DMS153 (cell line): Measurements from ENCODE around the gene CKLF.
"Not testable (repeated sequence)": the region's sequence is repeated elsewhere in the genome, so short reads cannot be mapped to it uniquely, and the experiment has no call there.

ENCODE experiments used
- DNase-seq: peaks from one replicate; lab custom pipeline; 2025; lab: John Stamatoyannopoulos, UW

CKLF gene

DNA sequence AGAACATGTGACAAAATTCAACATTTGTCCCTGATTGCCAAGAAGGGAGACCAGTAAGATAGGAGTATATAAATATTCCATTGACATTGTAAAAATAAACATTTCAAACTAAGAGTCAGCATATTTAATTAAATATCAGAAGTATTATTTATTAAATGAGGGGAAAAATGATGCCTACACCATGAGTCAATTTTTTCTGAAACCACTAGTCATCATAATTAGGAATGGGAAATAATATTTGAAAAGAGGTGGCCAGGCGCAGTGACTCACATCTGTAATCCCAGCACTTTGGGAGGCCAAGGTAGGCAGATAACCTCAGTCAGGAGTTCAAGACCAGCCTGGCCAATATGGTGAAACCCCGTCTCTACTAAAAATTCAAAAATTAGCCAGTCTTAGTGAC is 16.0 kb downstream of the CKLF start:
- DNase-seq = no peak

GRCh38 chr16:66569131-66569530 is 16.8 kb downstream of the CKLF start:
- DNase-seq = no peak

GRCh38 chr16:66569827-66570405 is 17.5 kb downstream of the CKLF start:
- DNase-seq = no peak

DNA sequence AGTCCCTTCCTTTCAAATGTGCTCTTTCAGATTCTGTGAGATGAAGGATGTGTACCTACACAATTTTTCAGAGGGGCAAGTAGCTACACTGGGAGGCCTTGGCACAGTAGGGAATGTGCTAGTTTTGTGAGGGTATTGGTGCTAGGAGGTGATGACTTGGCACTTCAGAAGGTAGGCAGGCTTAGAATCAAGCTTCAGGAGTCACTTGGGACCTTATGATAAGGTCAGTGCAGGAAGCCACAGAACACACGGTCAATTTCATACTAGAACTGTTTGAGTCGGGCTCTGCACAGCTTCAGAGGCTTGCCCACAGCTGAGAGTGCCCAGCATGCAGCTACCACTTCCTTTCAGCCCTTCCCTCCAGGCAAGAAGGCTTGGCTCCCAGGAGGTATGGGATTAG is 20.0 kb downstream of the CKLF start:
- DNase-seq = no peak

DNA sequence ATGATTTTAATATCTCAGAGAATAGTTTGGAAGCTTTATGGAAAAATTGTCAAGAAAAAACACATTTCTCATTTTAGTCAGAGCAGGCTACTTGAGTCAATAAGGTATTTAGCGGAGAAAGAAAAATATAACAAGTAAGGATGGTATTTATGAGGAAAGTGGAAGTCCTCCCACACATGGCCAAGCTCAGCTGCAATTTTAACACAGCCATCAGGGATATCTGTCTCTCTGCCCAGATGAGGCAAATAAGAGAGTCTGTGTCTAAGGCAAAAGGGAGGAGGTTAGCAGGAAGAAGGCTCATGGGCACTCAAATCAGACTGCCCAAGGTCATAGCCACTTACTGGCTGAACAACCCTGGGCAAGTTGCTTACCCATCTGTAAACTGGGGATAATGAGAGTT is 21.7 kb downstream of the CKLF start:
- DNase-seq = no peak

DNA sequence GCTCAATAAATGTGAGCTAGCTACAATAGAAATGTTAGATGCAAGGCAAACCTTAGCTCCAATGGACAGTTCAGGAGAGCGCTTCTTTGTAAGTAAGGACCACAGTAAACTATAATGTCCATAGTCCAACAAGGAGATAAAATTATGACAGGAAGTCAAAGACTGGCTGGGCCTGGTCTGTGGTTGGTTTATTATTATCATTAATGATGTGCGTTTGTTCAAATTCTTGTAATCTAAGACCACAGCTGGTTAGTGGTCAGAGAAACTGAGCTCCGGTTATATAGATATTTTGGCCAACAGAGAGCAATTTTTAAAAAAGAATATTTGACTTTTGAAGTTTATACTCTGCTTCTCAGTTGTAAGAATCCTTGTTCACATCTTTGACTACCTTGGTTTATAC is 22.2 kb downstream of the CKLF start:
- DNase-seq = no peak

- no peak for DNase-seq
Observed at GRCh38 chr16:66575060-66575459, 22.7 kb downstream of the CKLF start.

DNA sequence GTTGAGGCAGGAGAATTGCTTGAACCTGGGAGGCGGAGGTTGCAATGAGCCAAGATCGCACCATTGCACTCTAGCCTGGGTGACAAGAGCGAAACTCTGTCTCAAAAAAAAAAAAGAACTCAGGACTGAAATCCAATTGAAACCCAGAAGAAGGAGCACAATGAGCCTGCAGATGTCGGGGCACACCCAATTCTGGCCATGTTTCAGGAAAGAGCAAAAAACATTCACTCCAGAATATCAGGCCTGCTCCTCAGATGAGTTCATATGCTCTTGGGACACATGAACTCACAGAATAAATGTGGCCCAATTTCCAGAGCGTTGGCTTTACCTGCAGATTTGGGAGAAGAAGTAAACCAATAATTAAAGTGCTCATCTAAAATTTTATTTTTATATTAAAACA is 23.9 kb downstream of the CKLF start:
- DNase-seq = no peak

- no peak for DNase-seq
Observed at GRCh38 chr16:66578651-66579531, 26.5 kb downstream of the CKLF start, which contains the start of gene CMTM2. Gene CMTM2 (plus strand): TSS chr16:66579463. CDS start chr16:66579608, 145 bp downstream.

GRCh38 chr16:66580605-66581209 is 28.3 kb downstream of the CKLF start:
- DNase-seq = no peak

DNA sequence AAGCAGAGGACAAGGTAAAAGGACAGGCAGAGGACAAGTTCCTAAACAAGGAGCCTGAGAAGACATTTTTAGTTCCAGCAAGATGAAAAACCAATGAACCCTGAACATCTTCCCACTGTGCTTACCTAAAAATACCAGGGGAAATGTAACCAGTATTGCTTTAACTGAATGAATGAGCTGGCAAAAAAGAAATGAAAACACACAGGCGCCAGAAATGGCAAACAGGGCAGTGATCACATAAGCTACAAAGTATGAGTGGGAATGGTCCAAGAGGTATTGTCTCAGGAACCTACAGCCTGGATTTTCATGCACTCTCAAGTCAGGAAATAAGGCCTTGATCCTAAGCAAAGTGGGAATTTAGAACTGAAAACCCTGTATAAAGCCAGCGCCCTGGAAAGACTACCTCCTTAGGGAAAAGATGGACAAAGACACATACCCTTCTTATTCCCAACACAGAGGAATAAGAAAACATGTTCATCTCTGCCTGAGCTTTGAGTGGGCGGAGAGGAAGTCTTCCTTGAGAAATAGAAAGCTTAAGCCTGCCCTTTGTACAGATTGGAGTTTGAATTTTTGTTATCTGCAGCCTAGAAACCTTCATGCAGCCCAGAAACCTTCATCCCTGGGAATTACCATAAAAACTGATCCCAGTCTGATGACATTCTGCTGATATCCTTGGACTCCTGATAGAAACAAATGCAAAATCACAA is 29.0 kb downstream of the CKLF start:
- no peak for DNase-seq

DNA sequence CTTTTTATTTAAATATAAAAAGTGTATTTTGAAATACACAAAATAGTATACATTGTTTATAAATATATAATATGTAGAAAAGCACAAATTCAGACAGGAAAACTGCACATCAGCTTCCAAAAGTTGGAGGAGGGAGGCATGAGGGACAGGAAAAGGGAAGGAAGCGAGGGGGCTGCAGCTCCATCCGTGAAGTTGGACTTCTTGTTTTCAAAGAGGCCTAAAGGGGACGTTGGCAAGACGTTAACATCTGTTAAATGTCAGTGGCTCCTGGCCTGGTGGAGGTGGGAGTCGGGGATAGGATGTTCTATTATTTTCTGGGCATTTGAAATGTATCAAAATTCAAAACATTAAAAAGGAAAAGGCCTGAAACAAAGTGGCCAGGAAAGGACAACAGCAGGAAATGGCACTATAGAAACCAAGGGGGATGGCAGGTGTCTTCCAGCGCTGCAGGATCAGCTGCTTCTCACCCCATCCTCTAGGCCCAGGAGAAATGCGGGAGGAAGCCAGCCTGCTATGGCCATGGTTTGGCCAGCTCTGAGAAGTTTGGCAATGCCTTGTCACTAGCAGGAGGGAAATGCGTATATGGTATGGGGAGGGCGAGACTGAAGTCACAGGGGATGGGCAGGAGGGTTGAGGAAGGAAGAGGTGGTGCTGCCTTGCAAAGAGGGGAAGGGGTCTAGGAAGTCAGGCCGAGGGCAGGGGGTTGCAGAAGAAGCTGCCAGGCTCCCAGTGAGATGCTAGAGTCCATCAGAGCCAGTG is 33.3 kb downstream of the CKLF start:
- no peak for DNase-seq

GRCh38 chr16:66587881-66588600 is 35.7 kb downstream of the CKLF start:
- DNase-seq = no peak

DNA sequence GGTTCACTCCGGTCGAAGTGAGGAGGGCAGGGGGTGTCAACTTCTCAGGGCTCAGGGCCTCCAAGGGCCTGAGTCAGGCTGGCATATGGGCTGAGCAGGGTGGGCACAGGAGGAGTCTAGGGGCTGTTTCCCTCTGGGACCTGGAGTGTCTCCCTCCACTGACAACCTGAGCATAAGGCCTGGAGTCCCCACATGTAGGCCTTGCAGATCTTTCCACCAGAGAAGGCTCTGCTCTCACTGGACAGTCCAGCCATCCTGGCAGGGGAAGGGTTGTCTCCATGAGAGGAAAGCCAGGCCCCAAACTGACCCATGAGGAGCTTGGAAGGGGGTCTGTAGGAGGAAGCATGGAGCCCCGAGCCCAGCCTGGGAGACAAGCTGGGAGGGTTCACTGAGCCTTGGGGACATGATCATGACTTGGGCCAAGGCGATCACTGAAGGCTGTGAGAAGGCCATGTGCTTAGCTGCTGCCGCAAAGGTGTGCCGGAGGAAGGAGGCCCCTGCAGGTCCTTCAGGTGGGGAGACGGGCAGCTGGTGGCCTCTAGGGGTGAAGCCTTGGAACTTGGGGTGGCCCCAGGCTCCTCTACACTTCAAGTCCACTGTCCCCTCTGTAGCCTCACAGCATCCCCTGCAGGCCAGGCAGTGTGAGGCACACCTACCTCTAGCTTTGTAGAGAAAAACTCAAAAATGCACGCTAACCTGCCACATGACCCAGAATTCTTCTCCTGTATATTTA is 36.8 kb downstream of the CKLF start:
- DNase-seq = no peak

GRCh38 chr16:66590322-66590721 is 37.9 kb downstream of the CKLF start:
- DNase-seq = no peak

DNA sequence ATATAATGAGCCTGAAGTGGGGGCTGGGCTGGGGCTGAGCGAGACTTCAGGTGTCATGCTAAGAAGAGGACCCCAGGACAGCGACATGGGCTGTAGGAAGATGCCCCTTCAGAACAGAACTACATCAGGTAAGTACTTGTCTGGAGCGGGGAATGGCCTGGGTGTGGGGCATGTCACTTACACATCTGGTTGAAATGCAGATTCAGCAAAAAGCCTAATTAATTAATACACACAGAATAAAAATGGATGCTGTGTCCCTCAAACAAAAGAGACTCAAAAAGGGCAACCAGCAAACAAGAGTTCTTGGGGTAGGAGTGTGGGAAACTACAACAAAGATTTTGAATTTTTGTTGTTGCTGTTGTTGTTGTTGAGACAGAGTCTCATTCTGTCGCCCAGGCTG is 38.6 kb downstream of the CKLF start:
- DNase-seq = no peak

- DNase-seq = no peak
Observed at GRCh38 chr16:66592241-66592640, 39.9 kb downstream of the CKLF start.

- DNase-seq = no peak
Observed at GRCh38 chr16:66592814-66593213, 40.4 kb downstream of the CKLF start.

DNA sequence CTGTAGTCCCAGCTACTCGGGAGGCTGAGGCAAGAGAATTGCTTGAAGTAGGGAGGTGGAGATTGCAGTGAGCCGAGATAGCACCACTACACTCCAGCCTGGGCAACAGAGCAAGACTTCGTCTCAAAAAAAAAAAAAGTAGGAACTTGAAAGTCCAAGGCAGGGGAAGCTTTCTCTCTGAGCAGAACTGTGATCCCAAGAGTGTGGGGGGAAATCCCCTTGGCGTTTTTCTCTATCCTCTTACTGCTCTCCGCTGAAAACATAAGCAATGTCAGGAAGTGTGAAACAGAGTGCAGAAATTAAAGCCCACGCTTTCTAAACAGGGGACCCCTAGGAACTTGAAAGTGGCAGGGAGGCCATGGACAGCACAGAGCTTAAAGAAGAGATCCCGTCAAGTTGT is 42.4 kb downstream of the CKLF start:
- no peak for DNase-seq

DNA sequence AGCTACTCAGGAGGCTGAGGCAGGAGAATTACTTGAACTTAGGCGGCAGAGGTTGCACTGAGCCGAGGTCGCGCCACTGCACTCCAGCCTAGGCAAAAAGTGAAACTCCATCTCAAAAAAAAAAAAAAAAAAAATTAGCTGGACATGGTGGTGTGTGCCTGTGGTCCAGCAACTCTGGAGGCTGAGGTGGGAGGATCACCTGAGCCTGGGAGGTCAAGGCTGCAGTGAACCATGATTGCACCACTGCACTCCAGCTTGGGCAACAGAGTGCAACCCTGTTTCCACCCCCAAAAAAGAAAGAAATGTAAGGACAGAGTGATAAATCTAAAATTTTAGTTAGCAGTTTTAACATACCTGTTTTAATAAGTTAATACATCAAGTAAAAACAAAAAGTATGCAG is 44.2 kb downstream of the CKLF start:
- DNase-seq = not testable (repeated sequence)
